Measurements from ENCODE around the gene ZNF662.

Gene ZNF662

GRCh38 chr3:42936157-42936981 lies 30.4 kb downstream of the ZNF662 start:
- DNase-seq (ENCODE audit: low read depth in 3 of 3): no peak

GRCh38 chr3:42937334-42937733 lies 31.4 kb downstream of the ZNF662 start:
- no peak for DNase-seq (ENCODE audit: low read depth in 3 of 3)

GRCh38 chr3:42942693-42943092 lies 36.8 kb downstream of the ZNF662 start:
- no peak for DNase-seq (ENCODE audit: low read depth in 3 of 3)

- no peak for DNase-seq (ENCODE audit: low read depth in 3 of 3)
Observed at GRCh38 chr3:42946050-42946449, 40.1 kb downstream of the ZNF662 start.

- no peak for DNase-seq (ENCODE audit: low read depth in 3 of 3)
Observed at GRCh38 chr3:42957573-42957972, 51.6 kb downstream of the ZNF662 start.

- DNase-seq (ENCODE audit: low read depth in 3 of 3): no peak
Observed at GRCh38 chr3:42960282-42960681, 54.3 kb downstream of the ZNF662 start.

- no peak for DNase-seq (ENCODE audit: low read depth in 3 of 3)
Observed at GRCh38 chr3:42960786-42961185, 54.8 kb downstream of the ZNF662 start.

GRCh38 chr3:42961633-42962032 lies 55.7 kb downstream of the ZNF662 start:
- no peak for DNase-seq (ENCODE audit: low read depth in 3 of 3)

GRCh38 chr3:42963269-42963668 lies 57.3 kb downstream of the ZNF662 start:
- DNase-seq (ENCODE audit: low read depth in 3 of 3): no peak

GRCh38 chr3:42964266-42964665 lies 58.3 kb downstream of the ZNF662 start:
- no peak for DNase-seq (ENCODE audit: low read depth in 3 of 3)

Measured in stimulated activated CD4-positive, alpha-beta T cell treated with anti-CD3 and anti-CD28 coated beads, TNF-alpha, amount 100 ng/mL, for 4 hours (primary cell).